Measurements from ENCODE around the gene ADCY4.

DNA sequence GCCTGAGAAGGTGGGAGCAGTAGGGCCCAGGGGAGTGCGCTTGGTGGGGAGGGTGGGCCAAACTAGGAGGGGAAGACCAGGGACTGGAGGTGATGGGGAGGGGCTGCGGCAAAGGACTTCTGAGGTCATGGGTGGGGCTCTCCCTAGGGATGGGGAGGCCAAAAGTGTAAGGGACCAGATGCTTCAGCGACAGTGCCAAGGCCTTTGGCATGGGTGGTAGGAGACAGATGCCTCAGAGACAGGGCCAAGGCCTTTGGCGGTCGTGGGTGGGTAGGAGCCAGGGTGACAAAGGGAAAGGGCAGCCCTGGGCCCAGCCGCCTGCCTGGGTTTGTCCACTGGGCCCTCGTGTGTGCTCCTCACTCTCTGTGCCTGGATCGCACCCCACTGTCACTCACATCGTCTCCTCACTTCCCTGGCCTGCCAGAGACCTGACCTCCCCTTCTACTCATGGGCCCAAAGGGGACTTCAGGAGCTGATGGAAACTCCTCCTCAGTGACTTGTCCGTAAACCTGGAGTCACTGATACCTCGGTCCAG is 50.3 kb downstream of the ADCY4 start:
- TF ChIP-seq, protein P1, sequence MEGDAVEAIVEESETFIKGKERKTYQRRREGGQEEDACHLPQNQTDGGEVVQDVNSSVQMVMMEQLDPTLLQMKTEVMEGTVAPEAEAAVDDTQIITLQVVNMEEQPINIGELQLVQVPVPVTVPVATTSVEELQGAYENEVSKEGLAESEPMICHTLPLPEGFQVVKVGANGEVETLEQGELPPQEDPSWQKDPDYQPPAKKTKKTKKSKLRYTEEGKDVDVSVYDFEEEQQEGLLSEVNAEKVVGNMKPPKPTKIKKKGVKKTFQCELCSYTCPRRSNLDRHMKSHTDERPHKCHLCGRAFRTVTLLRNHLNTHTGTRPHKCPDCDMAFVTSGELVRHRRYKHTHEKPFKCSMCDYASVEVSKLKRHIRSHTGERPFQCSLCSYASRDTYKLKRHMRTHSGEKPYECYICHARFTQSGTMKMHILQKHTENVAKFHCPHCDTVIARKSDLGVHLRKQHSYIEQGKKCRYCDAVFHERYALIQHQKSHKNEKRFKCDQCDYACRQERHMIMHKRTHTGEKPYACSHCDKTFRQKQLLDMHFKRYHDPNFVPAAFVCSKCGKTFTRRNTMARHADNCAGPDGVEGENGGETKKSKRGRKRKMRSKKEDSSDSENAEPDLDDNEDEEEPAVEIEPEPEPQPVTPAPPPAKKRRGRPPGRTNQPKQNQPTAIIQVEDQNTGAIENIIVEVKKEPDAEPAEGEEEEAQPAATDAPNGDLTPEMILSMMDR (IDR thresholded peaks at IDR 0.05) = no peak
- no peak for TF ChIP-seq POLR2A (IDR thresholded peaks at IDR 0.05)

All from esophagus squamous epithelium (tissue), 4 donors.